GM18508 (cell line): ENCODE results near the gene ATP13A2.

ENCODE experiments used
- ATAC-seq: cut with Tn5 transposase; IDR thresholded peaks from one replicate; pipeline ENCODE4 v1.9.1; 2021; ENCODE audit warnings: moderate number of reproducible peaks; ENCODE audit not compliant: insufficient read depth, unreplicated experiment

ATP13A2 gene

GRCh38 chr1:17033481-17033880 lies 21.8 kb upstream of the ATP13A2 start:
- ATAC-seq, result no peak

- ATAC-seq, result no peak
Measured at GRCh38 chr1:17032741-17033140, 21.0 kb upstream of the ATP13A2 start.

- ATAC-seq, result no peak
Measured at GRCh38 chr1:17031436-17031835, 19.7 kb upstream of the ATP13A2 start.

- ATAC-seq, result no peak
Measured at GRCh38 chr1:17030206-17030605, 18.5 kb upstream of the ATP13A2 start.

- no peak for ATAC-seq
Measured at GRCh38 chr1:17028662-17029188, 17.0 kb upstream of the ATP13A2 start.

GRCh38 chr1:17027900-17028299 lies 16.2 kb upstream of the ATP13A2 start:
- ATAC-seq, result no peak

GRCh38 chr1:17027403-17027802 lies 15.7 kb upstream of the ATP13A2 start:
- no peak for ATAC-seq

GRCh38 chr1:17024721-17025120 lies 13.0 kb upstream of the ATP13A2 start:
- no peak for ATAC-seq

- ATAC-seq, result no peak
Measured at GRCh38 chr1:17023573-17023972, 11.8 kb upstream of the ATP13A2 start.

- ATAC-seq, result no peak
Measured at GRCh38 chr1:17023102-17023501, 11.4 kb upstream of the ATP13A2 start.

GRCh38 chr1:17021896-17022295 lies 10.2 kb upstream of the ATP13A2 start:
- no peak for ATAC-seq

- no peak for ATAC-seq
Measured at GRCh38 chr1:17020502-17020901, 8.8 kb upstream of the ATP13A2 start.

GRCh38 chr1:17018849-17019248 lies 7.1 kb upstream of the ATP13A2 start:
- ATAC-seq, result no peak

GRCh38 chr1:17017435-17017834 lies 5.7 kb upstream of the ATP13A2 start:
- ATAC-seq, result no peak

- no peak for ATAC-seq
Measured at GRCh38 chr1:17016317-17016661, 4.6 kb upstream of the ATP13A2 start.

- no peak for ATAC-seq
Measured at GRCh38 chr1:17014671-17015567, 3.2 kb upstream of the ATP13A2 start.

- no peak for ATAC-seq
Measured at GRCh38 chr1:17013491-17014320, 2.0 kb upstream of the ATP13A2 start.

- no peak for ATAC-seq
Measured at GRCh38 chr1:17012775-17013490, 1.2 kb upstream of the ATP13A2 start.

GRCh38 chr1:17011092-17011438 lies 663 bp downstream of the ATP13A2 start:
- ATAC-seq, result no peak

GRCh38 chr1:17009706-17010105 lies 2.0 kb downstream of the ATP13A2 start:
- ATAC-seq, result no peak
